Measurements from ENCODE around the gene KDM4B.

Gene KDM4B

DNA sequence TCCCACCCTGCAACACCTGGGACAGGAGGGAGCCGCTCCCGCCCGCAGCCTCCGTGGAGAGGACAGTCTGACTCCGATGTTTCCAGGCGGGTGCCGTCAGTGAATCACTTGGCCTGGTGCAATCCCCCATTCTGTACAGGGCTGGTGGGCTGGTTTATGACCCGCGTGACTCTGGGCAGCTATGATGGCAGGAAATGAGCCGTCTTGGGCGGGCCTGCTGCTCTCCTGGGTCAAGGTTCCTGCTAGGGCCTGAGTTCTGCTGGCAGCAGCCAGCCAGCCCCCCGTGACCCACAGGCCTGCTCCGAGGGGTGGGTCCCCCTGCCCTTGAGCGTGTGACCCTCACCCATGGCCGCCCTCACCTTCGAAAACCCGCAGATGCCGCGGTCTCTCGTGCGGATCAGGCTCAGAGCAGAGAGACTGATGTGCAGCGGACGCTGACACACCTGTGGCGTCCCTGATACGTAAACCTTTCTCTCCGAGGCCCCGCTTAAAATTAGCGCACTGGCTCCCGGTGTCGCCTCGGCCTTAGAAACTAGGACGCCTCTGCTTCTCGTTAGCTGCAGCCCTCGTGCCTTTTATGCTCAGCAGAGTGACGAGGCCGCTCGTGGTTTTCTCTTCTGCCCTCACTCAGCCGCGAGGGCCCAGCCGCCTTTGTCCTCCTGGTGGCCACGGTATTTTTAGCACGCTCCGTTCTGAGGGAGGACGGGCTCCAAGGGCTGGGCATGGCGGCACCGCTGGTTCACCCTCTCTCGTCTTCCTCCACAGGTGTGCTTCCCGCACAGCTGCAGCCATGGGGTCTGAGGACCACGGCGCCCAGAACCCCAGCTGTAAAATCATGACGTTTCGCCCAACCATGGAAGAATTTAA is 63.4 kb downstream of the KDM4B start:
- no peak for DNase-seq (ENCODE audit: low read depth in 3 of 3, low spot score in 1 of 3)

DNA sequence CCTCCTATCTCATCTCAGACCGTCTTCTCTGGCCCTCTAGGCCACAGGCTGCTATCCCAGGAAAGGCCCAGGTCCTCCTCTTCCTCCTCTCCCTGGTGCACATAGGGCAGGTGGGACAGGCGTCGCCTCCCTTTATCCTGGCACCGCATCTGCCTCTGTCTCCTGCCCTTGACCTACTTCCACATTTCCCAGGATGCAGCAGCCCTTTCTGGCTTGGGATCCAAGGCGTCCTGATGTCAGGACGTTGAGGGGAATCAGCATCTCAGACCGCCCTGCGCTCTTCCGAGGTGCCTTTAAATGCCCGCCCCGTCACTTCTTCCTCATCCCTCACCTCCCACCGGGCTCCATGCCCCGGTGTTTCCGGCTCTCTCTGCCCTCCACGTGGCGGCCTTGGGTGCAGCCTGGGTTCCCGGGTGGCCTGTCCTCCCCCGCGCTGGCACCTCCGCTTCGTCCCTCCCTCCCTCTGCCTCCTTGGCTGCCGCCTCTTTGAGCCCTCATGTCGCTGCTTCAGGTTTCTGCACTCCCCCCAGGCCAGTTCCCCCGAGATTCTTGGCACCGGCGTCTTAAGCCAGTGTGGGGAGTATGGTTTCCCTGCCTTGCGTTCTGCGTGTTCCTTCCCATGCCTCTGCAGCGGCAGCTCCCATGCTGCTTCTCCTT is 66.3 kb downstream of the KDM4B start:
- DNase-seq (ENCODE audit: low read depth in 3 of 3, low spot score in 1 of 3): no peak

DNA sequence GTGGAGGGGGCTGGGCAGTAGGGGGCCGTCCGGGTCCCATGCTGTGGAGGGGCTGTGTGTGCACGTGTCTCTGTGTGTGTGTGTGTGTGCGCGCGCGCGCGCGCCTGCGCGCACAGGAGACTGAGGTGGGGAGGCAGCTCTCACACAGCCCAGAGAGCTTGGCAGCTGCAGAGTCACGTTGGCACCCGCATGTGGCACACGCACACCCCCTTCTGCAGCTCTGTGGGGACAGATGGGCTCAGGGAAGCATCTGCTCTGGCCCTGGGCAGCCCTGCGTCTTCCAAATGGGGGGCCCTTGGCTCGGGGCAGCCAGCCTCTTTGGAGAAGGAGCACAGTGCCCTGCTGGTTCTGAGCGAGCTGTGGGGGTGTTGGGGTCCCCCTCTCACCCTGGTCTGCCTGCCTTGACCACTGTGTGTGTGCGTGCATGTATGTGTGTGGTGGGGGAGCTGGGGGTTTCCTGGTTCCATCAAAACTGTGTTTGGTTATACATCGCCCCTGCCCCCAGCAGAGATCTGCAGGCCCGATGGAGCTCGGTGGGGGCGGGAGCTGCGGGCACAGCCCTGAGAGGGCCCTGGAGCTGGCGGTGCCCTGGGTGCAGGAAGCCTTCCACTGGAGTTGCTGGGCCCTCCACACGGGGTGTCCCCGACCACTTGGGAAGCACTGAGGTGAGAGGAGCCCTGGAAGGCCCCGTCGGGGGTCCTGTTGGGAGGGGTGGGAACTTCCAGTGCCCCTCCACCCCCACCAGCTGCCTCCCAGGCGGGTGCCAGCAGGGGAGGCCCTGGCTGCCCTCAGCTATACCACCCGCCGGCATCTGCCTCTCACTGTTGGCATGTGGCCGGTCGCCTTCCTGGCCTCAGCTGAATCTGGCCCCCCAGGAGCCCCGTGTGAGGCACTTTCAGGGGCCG is 67.1 kb downstream of the KDM4B start:
- DNase-seq (ENCODE audit: low read depth in 3 of 3, low spot score in 1 of 3): no peak

DNA sequence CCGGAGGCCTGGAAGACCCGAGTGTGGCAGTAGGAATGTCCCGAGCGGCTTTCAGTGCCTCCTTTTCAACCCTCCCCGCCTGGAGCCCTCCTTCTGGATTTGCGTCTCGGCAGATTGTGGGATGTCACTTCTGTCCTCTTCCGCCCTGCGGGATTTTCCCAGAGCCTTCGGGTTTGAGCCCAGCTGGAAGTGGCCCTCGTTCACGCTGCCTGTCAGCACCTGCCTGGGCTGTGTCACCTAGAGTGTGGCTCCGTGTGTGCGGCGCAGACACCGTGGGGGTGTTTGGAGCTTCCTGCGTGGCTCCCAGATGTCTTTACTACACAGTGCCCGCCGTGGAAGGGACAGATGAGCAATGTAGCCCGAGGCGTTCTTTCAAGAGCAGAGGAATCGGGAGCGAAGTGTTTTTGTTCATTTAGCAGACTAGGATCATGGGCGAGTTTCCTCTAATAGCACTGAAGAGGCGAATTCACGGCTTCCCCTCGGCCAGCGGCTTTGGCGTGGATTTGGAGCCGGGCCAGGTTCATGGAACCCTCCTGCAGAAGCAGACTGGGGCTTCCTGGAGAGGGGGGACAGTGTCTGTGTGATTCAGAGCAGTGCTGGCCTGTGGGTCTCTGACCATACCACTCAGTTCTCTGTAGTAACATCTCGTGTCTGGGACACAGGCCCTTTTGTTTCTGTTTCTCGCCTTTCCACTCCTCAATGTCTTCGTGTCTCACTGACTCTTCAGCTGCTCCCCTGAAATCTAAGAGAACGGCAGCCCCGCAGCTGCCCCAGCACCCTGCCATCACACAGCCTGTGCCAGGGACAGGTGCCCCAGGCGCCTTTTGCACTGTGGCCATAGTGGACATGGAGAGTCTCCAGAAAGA is 68.0 kb downstream of the KDM4B start:
- DNase-seq (ENCODE audit: low read depth in 3 of 3, low spot score in 1 of 3): no peak

DNA sequence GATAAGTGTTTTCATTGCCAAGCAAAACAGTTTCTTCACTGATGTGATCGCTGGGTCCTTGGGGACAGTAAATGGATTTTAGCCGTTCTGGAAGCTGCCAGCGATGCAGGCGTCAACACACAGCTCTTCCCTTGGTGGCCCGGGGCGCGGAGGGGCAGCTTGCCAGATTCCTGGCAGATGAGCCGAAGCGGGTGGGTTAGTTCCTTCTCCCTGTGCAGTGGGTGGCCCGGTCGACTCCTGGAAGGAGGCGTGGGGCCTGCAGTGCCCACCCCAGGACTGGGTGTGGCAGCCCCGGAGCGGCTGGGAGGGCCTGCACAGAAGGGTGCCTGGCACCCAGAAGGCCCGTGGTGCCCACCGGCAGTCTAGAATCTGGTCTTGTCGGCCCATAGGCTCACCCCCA is 69.0 kb downstream of the KDM4B start:
- no peak for DNase-seq (ENCODE audit: low read depth in 3 of 3, low spot score in 1 of 3)

DNA sequence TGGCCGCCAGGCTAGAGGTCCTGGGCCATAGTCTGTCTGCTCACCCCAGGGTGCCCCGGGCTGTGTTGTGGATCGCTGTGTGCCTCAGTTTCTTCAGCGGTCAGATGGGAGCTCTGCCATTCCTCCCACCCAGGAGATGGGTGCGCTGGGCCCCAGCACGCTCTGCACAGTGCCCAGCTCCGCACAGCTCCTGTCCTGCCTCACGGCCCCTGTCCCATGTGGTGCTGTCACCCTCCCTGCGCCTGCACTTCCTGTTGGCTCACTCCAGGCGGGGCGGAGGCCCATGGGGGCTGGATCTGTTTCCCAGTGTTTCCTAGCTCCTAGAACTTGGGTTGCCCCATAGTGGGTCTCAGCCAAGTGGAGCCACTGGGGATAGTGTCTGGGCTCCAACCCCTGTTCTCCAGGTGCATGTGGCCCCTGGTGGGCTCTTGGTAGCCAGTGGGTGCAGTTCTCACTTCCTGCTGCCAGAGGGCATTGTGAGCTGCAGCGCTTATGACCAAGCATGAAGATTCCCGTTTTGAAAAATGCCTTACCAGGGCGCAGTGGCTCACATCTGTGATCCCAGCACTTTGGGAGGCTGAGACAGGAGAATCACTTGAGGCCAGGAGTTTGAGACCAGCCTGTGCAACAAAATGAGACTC is 69.8 kb downstream of the KDM4B start:
- no peak for DNase-seq (ENCODE audit: low read depth in 3 of 3, low spot score in 1 of 3)

DNA sequence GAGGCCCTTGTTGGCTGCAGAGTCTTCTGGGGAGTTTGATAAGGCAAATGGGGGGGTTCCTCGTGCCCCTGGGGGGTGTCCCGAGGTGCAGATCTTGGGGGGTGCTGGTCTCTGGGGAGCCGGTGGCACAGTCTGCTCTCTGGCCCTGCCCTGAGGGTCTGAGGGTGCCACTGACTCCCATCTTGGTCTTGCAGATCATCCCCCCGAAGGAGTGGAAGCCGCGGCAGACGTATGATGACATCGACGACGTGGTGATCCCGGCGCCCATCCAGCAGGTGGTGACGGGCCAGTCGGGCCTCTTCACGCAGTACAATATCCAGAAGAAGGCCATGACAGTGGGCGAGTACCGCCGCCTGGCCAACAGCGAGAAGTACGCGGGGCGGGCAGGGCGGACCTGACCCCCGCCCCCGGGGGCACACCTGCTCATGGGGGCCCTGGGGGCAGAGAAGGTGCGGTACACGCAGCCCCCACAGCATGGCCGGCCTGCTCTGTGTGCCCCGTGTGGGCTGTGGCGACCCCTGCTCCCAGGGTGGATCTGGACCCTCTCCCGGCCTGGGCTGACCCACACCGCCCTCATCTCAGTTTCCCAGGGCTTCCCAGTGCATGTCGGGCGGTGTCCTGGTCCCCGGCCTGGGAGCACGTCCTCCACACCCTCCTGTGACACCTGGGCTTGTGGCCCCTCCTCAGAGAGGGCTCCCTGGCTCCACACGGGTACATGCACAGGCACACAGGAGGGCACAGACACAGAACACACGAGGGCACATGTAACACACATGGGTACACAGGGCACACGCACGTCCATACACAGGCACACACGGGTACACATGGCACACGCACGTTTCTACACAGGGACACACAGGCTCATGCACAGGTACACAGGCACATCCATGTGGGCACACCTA is 71.0 kb downstream of the KDM4B start:
- no peak for DNase-seq (ENCODE audit: low read depth in 3 of 3, low spot score in 1 of 3)

DNA sequence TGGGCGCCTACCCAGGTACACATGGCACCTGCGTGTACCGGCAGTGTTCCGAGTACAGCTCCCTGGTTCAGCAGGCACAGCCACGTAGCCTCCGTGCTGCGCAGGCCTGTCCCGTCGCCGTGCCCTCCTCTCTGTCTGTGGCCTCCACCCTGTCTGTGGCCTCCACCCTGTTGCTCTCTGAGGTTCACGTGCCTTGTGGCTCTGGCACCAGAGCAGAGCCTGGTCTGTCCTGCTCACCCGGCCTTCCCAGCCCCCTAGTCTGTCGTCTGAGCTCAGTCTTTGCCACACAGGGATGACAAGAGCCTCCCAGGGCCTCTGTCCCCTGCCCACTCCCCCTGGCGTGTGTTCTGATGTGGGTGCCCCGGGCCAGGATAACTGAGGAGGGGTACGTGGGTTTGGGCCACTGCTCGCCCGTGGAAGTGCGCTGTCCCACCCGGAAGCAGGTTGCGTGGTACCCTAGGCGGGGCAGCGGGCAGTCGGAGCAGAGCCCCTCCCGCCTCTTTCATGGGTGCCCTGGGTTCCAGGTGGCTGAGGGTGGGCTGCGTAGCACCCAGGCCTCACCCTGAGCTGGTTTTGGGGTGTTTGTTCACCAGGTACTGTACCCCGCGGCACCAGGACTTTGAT is 71.7 kb downstream of the KDM4B start:
- DNase-seq (ENCODE audit: low read depth in 3 of 3, low spot score in 1 of 3): no peak

DNA sequence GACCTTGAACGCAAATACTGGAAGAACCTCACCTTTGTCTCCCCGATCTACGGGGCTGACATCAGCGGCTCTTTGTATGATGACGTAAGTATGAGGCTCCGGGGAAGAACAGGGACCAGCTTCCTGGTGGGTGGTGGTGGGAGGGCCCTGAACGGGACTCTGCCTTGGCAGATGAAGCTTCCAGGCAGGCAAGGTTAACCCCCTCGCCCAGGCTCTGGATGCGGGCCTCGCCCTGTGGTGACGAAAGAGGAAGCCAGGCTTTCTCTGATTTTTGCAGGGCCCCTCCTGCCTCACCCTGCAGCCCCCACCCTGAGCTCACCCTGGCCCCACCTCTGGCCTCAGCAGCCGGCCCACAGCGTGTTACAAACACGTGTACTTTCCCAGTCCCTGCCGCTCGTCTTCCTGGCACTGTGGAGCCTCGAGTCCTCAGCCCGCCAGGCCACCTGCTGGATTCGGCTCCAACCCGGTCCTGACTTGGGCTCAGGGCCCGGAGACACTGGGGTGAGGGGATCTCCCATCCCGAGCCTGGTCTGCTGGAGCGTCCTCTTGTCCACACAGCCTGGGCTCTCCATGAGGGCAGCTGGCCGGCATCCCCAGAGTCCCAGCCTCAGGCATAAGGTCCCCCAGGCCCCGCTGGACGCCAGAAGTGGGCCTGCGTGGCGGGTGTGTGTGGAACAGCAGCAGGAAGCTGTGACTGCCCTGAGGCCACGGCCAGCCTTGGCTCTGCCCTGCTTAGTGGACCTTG is 72.4 kb downstream of the KDM4B start:
- no peak for DNase-seq (ENCODE audit: low read depth in 3 of 3, low spot score in 1 of 3)

DNA sequence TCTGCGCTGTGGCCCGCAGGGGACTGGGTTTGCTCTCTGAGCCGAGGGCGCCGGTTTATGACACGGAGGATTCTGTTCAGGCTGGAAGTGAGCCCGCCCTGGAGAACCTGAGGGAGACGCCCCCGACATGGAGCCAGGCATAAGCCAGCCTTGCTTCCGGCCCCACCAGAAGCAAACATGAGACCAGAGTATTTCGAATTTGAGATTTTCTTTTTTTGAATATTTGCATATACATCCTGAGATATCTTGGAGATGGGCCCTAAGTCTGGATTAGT is 72.9 kb downstream of the KDM4B start:
- DNase-seq (ENCODE audit: low read depth in 3 of 3, low spot score in 1 of 3): no peak

DNA sequence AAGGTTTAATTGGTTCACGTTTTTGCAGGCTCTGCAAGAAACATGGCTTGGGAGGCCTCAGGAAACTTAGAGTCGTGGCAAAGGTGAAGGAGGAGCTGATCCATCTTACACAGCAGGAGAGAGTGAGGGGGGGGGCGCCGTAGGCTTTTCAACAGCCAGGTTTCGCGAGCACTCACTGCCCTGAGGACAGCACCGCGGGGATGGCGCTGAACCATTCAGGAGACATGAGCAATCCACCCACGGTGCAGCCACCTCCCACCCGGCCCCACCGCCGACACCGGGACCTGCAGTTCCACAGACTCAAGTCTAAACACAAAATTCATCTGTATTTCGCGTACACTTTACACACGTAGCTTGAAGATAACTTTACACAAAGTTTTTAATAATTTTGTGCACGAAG is 73.6 kb downstream of the KDM4B start:
- no peak for DNase-seq (ENCODE audit: low read depth in 3 of 3, low spot score in 1 of 3)

DNA sequence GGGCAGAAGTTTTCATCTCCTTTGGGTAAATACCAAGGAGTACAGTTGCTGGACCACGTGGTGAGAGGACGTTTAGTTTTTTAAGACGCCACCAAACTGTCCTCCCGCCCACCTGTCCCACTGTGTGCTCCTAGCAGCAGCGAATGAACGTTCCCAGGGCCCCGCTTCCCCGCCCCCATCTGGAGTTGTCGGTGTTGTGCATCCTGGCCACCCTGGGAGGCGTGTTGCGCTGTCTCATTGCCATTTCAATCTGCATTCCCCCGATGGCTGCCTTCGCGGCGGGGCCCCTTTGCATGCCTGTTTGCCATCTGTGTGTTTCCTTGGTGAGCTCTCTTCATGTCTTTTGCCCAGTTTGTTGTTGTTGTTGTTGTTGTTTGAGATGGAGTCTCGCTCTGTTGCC is 76.1 kb downstream of the KDM4B start:
- no peak for DNase-seq (ENCODE audit: low read depth in 3 of 3, low spot score in 1 of 3)

DNA sequence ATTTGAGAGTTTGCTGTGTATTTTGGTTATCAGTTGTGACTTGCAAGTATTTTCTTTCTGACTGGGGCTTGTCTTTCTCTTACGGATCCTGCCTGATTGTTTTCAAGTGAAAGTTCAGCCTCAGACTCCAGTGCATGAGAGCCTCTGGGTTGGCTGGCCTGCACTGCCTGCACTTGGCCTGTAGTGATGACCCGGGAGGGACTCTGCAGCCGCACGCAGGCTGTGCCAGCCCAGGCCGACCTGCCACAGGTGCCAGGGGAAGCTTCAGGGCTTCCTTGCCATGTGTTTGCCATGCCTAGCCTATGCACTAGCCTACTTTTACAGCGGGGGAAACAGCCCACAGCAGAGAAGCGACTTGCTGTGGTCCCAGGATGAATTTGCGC is 77.0 kb downstream of the KDM4B start:
- no peak for DNase-seq (ENCODE audit: low read depth in 3 of 3, low spot score in 1 of 3)

DNA sequence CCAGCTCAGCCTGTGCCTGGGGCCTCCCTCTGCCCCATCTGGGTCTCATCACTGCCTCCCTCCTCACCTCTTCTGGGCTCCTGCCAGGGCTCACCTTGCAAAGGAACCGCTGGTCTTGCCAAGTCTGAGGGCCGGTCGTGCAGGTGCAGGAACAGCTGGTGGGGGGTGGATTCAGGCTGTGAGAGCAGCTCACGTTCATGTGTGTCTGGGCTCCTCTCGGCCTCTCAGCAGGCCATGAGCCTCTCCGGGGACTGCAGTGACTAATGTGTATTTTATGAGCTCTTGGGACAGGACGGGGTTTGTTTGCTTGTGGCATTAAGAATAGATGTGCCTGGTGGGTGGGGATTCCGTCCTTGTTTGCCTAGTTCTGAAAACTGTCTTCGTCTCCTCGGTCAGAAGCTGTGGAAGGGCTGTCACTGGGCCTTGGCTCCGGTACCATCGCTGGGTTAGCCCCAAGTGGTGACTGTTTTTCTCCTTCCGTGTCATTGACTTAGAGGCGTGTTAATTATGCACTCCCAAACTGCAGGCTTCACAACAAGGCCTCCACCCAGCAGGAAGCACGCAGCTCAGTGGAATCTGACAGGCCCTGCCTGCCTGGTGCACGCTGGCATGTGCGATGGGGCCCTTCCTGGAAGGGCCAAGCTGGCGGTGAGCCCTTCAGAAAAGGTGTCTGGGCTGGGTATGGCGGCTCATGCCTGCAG is 77.6 kb downstream of the KDM4B start:
- DNase-seq (ENCODE audit: low read depth in 3 of 3, low spot score in 1 of 3): no peak

DNA sequence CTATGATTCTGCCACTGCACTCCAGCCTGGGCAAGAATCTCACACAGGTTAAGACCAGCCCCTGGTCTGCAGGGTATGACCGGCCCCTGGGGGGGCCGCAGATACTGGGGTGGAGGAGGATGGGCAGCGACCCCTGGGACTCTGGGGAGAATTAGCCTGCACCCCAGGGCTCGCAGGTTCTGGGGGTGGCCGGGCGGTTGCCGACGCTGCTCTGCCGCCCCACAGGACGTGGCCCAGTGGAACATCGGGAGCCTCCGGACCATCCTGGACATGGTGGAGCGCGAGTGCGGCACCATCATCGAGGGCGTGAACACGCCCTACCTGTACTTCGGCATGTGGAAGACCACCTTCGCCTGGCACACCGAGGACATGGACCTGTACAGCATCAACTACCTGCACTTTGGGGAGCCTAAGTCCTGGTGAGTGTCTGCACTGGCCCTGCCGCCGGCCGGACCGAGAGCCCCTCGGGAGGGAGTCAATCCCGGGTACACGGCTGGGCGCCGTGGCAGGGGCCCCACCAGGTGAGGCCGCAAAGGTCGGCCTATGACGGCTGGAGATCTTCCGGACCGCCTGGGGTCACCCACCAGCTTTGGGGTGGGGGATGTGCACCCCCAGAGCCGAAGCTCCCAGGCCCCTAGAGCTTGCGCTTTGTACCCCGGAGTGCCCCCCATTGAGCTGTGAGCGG is 78.5 kb downstream of the KDM4B start:
- DNase-seq (ENCODE audit: low read depth in 3 of 3, low spot score in 1 of 3): no peak

DNA sequence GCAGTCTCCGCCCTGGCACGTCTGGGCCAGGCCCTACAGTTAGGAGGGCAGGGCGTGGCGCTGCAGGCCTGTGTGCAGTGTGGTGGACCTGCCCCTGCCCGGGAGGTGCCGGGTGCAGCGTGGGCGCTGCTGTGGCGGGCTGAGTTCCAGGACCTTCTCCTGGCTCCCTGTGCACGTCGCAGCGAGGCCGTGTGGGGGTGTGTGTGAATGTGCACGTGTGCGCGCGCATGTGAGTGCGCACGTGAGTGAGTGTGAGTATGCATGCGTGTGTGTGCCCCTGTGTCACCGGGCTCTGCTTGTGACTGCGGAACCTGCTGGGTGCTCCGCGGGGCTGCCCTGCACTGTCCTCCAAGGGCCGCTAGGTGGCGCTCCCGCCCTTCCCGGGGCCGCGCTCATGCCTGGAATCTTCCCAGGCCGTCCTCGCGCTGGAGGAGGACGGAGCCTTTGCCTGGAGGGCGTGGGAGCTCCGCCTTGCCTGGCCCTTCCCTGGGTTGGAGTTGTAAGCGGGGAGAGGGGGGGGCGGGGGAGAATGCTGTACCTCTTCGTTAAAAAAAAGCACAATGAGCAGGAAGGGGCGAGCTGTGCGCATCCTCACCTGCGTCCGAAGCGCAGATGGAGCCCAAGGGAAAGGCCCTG is 79.3 kb downstream of the KDM4B start:
- DNase-seq (ENCODE audit: low read depth in 3 of 3, low spot score in 1 of 3): peak in 2 of 3 donors; percentile 34 to 48
